K562 (cell line): ENCODE measurements around the gene DLK2. TPM values are rescaled to one million over a fixed set of nuclear protein-coding genes. Genes with fewer than 3 reads are reported as not detected.

Experiments
- ATAC-seq: fragments of 200-7000 bp; cut with Tn5 transposase; 3 replicates; pipeline ENCODE4 v1.9.1; 2020; ENCODE audit warnings: moderate library complexity
- BruUV-seq: library from RNA; stranded (reverse); fragments of 400-500 nt; replicated peaks from 2 replicates; lab custom pipeline; 2021; lab: Mats Ljungman, UMichigan
- CTCF ChIA-PET: fragments of 300-600 bp; formaldehyde crosslinking; extraction: SDS; loops from one replicate; lab custom pipeline; 2021; ENCODE audit warnings: low intra/inter-chr PET ratio; lab: Yijun Ruan, JAX
- POLR2A ChIA-PET: fragments of 300-600, 350-650 bp; sonication (Branson Sonifier 250); formaldehyde crosslinking; extraction: SDS; loops from one replicate; lab custom pipeline; 2021; ENCODE audit warnings: antibody characterized with exemption, inconsistent platforms; lab: Yijun Ruan, JAX
- DNase-seq, 4 experiments: peaks; one replicate each; pipeline versions ENCODE4 v3.0.0 to v3.0.0-alpha.2; 2011 to 2018; ENCODE audit warnings: low spot score in 3 of 4, mixed read lengths in 3 of 4; ENCODE audit errors: extremely low read depth in 1 of 4
- FAIRE-seq: peaks from 2 replicates; lab custom pipeline; 2011; peaks lifted over from hg19 to GRCh38; lab: Jason Lieb, UNC
- H2AFZ ChIP-seq: 2 replicates; pipeline ENCODE4 v1.6.0; 2011; ENCODE audit warnings: low read depth, low read length, control low read depth, inconsistent platforms
- H3K27ac ChIP-seq: fragments of 200-600 bp; 3 replicates; pipeline ENCODE4 v1.8.0; 2011; ENCODE audit warnings: low read depth, mild to moderate bottlenecking, control low read depth, inconsistent platforms, low read length, moderate library complexity, mixed read lengths; ENCODE audit errors: extremely low read depth
- H3K27me3 ChIP-seq, 2 experiments: fragments of 300-600 bp in 1 of 2; 2 replicates in 1 of 2; 3 replicates in 1 of 2; pipeline versions ENCODE4 v1.6.0 to v1.8.0; 2011; ENCODE audit warnings: inconsistent platforms in 2 of 2, low read length in 2 of 2, mild to moderate bottlenecking in 1 of 2, mixed read lengths in 1 of 2, moderate library complexity in 1 of 2; ENCODE audit not compliant: control insufficient read depth in 2 of 2, insufficient read depth in 2 of 2
- H3K36me3 ChIP-seq: fragments of 300-600 bp; 3 replicates; pipeline ENCODE4 v1.8.0; 2011; ENCODE audit warnings: mild to moderate bottlenecking, low read length, inconsistent platforms; ENCODE audit not compliant: control insufficient read depth, insufficient read depth
- H3K4me1 ChIP-seq, 2 experiments: fragments of 200-600 bp in 1 of 2; replicated peaks in 1 of 2; 2 replicates in 1 of 2; 3 replicates in 1 of 2; pipeline versions ENCODE4 v1.5.1 to v1.8.0; 2011; ENCODE audit warnings: inconsistent platforms in 2 of 2, low read length in 2 of 2, mild to moderate bottlenecking in 1 of 2, mixed read lengths in 1 of 2, moderate library complexity in 1 of 2; ENCODE audit not compliant: control insufficient read depth in 2 of 2, insufficient read depth in 2 of 2
- H3K4me2 ChIP-seq: 2 replicates; pipeline ENCODE4 v1.6.1; 2011; ENCODE audit warnings: low read length, control low read depth, inconsistent platforms, mixed read lengths; ENCODE audit not compliant: insufficient read depth
- H3K4me3 ChIP-seq: fragments of 200-600 bp; sonication (generic), shearing (Covaris generic); 2 replicates; pipeline ENCODE4 v1.5.1; 2016; ENCODE audit warnings: control low read depth, inconsistent platforms
- H3K79me2 ChIP-seq: fragments of 200-600 bp; 3 replicates; pipeline ENCODE4 v1.8.0; 2011; ENCODE audit warnings: low read length, inconsistent platforms; ENCODE audit not compliant: control insufficient read depth, insufficient read depth
- H3K9ac ChIP-seq, 2 experiments: 2 replicates each; pipeline versions ENCODE4 v1.6.0 to v1.6.1; 2011; ENCODE audit warnings: low read depth in 2 of 2, low read length in 2 of 2, control low read depth in 1 of 2, inconsistent platforms in 1 of 2, mild to moderate bottlenecking in 1 of 2, mixed read lengths in 1 of 2; ENCODE audit not compliant: insufficient read depth in 1 of 2
- H3K9me1 ChIP-seq: one replicate; pipeline ENCODE4 v1.6.0; 2011; ENCODE audit warnings: inconsistent platforms, mild to moderate bottlenecking, low read length, moderate library complexity; ENCODE audit not compliant: control insufficient read depth, insufficient read depth
- H3K9me3 ChIP-seq: replicated peaks from 2 replicates; pipeline ENCODE4 v1.5.1; 2011; ENCODE audit warnings: low read depth, low read length, inconsistent platforms; ENCODE audit not compliant: control insufficient read depth, insufficient read depth
- H4K20me1 ChIP-seq: replicated peaks from 2 replicates; pipeline ENCODE4 v1.6.1; 2011; ENCODE audit warnings: low read length, inconsistent platforms, mixed read lengths; ENCODE audit not compliant: control insufficient read depth, insufficient read depth
- CEBPZ ChIP-seq: fragments of 150-350 bp; IDR thresholded peaks from 2 replicates; pipeline ENCODE4 v1.6.1; 2014; ENCODE audit warnings: low read depth, mild to moderate bottlenecking, low read length, borderline replicate concordance
- DACH1 ChIP-seq: fragments of 450-650 bp; IDR thresholded peaks from 2 replicates; pipeline ENCODE4 v1.6.1; 2018; ENCODE audit not compliant: partially characterized antibody
- ID3 ChIP-seq, 2 experiments: fragments of 250-450 bp in 1 of 2; fragments of 450-650 bp in 1 of 2; sonication (Bioruptor Pico) in 1 of 2; IDR thresholded peaks; 2 replicates each; pipeline versions ENCODE4 v1.6.1 to v1.8.0; 2016 to 2021; ENCODE audit warnings: mild to moderate bottlenecking in 2 of 2, moderate library complexity in 2 of 2, missing compliant biosample characterization in 1 of 2, missing genetic modification characterization in 1 of 2
- MYC ChIP-seq, 2 experiments: fragments of 250-450 bp in 1 of 2; sonication (Bioruptor Pico) in 1 of 2; IDR thresholded peaks; 2 replicates each; pipeline versions ENCODE4 v1.5.1 to v1.6.1; 2012 to 2021; ENCODE audit warnings: low read depth in 2 of 2, borderline replicate concordance in 1 of 2, improper control_type of control experiment in 1 of 2, low read length in 1 of 2, mild to moderate bottlenecking in 1 of 2, moderate library complexity in 1 of 2
- NR1H2 ChIP-seq: sonication (generic); formaldehyde crosslinking; IDR thresholded peaks from 2 replicates; pipeline ENCODE4 v1.4.0; 2020; ENCODE audit warnings: mild to moderate bottlenecking, missing genetic modification reagents
- PREB ChIP-seq: sonication (generic); formaldehyde crosslinking; IDR thresholded peaks from 2 replicates; pipeline ENCODE4 v1.8.1; 2023; ENCODE audit warnings: mild to moderate bottlenecking, missing genetic modification reagents
- PTRF ChIP-seq: fragments of 450-650 bp; IDR thresholded peaks from 2 replicates; pipeline ENCODE4 v1.6.1; 2016; ENCODE audit warnings: mild to moderate bottlenecking, missing genetic modification characterization, missing compliant biosample characterization
- YBX1 ChIP-seq: fragments of 450-650 bp; IDR thresholded peaks from 2 replicates; pipeline ENCODE4 v1.7.1; 2016; ENCODE audit warnings: mild to moderate bottlenecking
- YY1 ChIP-seq, 3 experiments: IDR thresholded peaks; 2 replicates each; pipeline ENCODE4 v1.6.1; 2011; ENCODE audit warnings: low read length in 2 of 3, mild to moderate bottlenecking in 2 of 3, moderate library complexity in 2 of 3, borderline replicate concordance in 1 of 3, control low read depth in 1 of 3, low read depth in 1 of 3; ENCODE audit not compliant: insufficient read depth in 3 of 3, insufficient replicate concordance in 2 of 3, control insufficient read depth in 1 of 3, insufficient read length in 1 of 3; ENCODE audit errors: extremely low read depth in 1 of 3
- ZKSCAN8 ChIP-seq: fragments of 200-800 bp; sonication (Bioruptor generic); IDR thresholded peaks from 2 replicates; pipeline ENCODE4 v1.6.1; 2016; ENCODE audit warnings: missing genetic modification characterization, missing compliant biosample characterization
- ZNF124 ChIP-seq: sonication (generic); formaldehyde crosslinking; IDR thresholded peaks from 2 replicates; pipeline ENCODE4 v1.8.1; 2022; ENCODE audit warnings: missing genetic modification reagents
- ZNF282 ChIP-seq: sonication (generic); formaldehyde crosslinking; IDR thresholded peaks from 2 replicates; pipeline ENCODE4 v1.8.1; 2023; ENCODE audit warnings: missing genetic modification reagents
- ZNF780A ChIP-seq: fragments of 250-450 bp; sonication (Bioruptor Pico); IDR thresholded peaks from 2 replicates; pipeline ENCODE4 v1.5.0; 2021; ENCODE audit warnings: mild to moderate bottlenecking
- WGBS: fragments of 100-300 bp; shearing (Covaris generic); methylation state at CpG from one replicate; pipeline ENCODE4 v1.1.6; 2016; ENCODE audit warnings: low coverage, mixed read lengths; ENCODE audit not compliant: insufficient coverage; ENCODE audit errors: missing lambda C conversion rate; 5-methylcytosine and 5-hydroxymethylcytosine counted together
- in situ Hi-C: fragments of 300-500 bp; cut with MboI; formaldehyde crosslinking; loops from 4 replicates; pipeline ENCODE4 v1.15.0; 2018; ENCODE audit warnings: inconsistent platforms, mixed read lengths
- intact Hi-C: fragments of 100-400 bp; cut with micrococcal nuclease; formaldehyde crosslinking; loops from 2 replicates; pipeline ENCODE4 v1.14.2; 2022
- polyA plus RNA-seq, 8 experiments: library from polyadenylated mRNA; depleted of rRNA in 4 of 8; stranded (reverse) in 5 of 8; unstranded in 3 of 8; fragments of >200 nt; fragmentation: Nextera tagmentation in 2 of 8; fragmentation: Illumina TruSeq in 1 of 8; extraction: Ambion mirVana in 2 of 8; extraction: Trizol in 1 of 8; gene quantifications; 2 replicates each; pipeline versions ENCODE4 v1.2.1 to v1.2.3, GENCODE V29; 2011 to 2014; ENCODE audit warnings: inconsistent platforms in 1 of 8, missing spikeins in 1 of 8
- total RNA-seq, 7 experiments: library from RNA; depleted of rRNA in 6 of 7; stranded (reverse); fragments of >200 nt in 6 of 7; fragmentation: Illumina TruSeq in 2 of 7; extraction: Trizol in 2 of 7; gene quantifications; 2 replicates each; pipeline versions ENCODE4 v1.2.1 to v1.2.3, GENCODE V29; 2011 to 2021; ENCODE audit warnings: low replicate concordance in 1 of 7
- TF ChIP-seq, protein P1 (sequence below): fragments of 250-450 bp; sonication (Bioruptor Pico); IDR thresholded peaks from 2 replicates; pipeline ENCODE4 v1.4.0; 2020; ENCODE audit warnings: mild to moderate bottlenecking

Gene DLK2
- total and polyA plus RNA-seq, 9 of the 15 experiments (the other 6 are each of a cell fraction or from before 2014, with no cell fraction given): 0.11 to 0.53 (median 0.29) TPM; not detected in 3

- DNase-seq: no peak
- intact Hi-C loops: no loop called here
- peak overlapping the region in 1 of 2 experiments; percentile 55; a peak in 1 of 4 replicates for H3K9ac ChIP-seq
- ATAC-seq: no peak
- no peak overlapping the region for H3K27ac ChIP-seq
- ChIA-PET POLR2A (interaction anchor here (0.5 to 1.8 kb wide), 6 partner anchors 9 to 23 kb away, joined by 3 to 6 read pairs (median 4); no protein-coding TSS in a partner anchor), CTCF (no interaction called here)
- in situ Hi-C loops: no loop called here
- peaks cover 0 to 3% of the 10 kb centered on the region in 2 experiments; a peak in 1 of 5 replicates for H3K4me1 ChIP-seq
- H3K4me2 ChIP-seq: no peak overlapping the region
- no peaks in the 10 kb centered on the region for H3K9me3 ChIP-seq
- H3K9me1 ChIP-seq: no peaks in the 10 kb centered on the region
- H3K27me3 ChIP-seq: no peaks in the 10 kb centered on the region
- H2AFZ ChIP-seq: no peak overlapping the region
- H3K36me3 ChIP-seq: peaks cover 38% of the 10 kb centered on the region; the same call in 1 of the 3 replicates
- no peaks in the 10 kb centered on the region for H3K79me2 ChIP-seq
- no peak overlapping the region for H3K4me3 ChIP-seq
- no TSS peak for BruUV-seq
- H4K20me1 ChIP-seq: no peaks in the 10 kb centered on the region
- FAIRE-seq: no peak
- WGBS: 57% methylated on average over 3 of the region's 4 CpGs
- TF ChIP-seq ZKSCAN8 (CRISPR knock-in tag) (no peak), ID3 (CRISPR knock-in tag; IDR thresholded peaks at IDR 0.05) (no peak), ID3 (tag; IDR thresholded peaks at IDR 0.05) (no peak), ZNF282 (CRISPR knock-in tag) (no peak), CEBPZ (no peak), NR1H2 (CRISPR knock-in tag) (no peak), DACH1 (no peak), PREB (CRISPR knock-in tag) (no peak), ZNF780A (CRISPR knock-in tag) (no peak), YBX1 (no peak), ZNF124 (CRISPR knock-in tag) (no peak), PTRF (tag) (no peak), MYC (IDR thresholded peaks at IDR 0.05; ENCODE audit: low read depth, low read length) (no peak), MYC (CRISPR knock-in tag; IDR thresholded peaks at IDR 0.05; ENCODE audit: borderline replicate concordance, low read depth) (no peak), YY1 (IDR thresholded peaks at IDR 0.05; ENCODE audit: borderline replicate concordance in 1 of 3, control insufficient read depth in 1 of 3, extremely low read depth in 1 of 3, insufficient read depth in 3 of 3, insufficient read length in 1 of 3, insufficient replicate concordance in 2 of 3, low read depth in 1 of 3, low read length in 2 of 3) (no peak)
- TF ChIP-seq, protein P1, sequence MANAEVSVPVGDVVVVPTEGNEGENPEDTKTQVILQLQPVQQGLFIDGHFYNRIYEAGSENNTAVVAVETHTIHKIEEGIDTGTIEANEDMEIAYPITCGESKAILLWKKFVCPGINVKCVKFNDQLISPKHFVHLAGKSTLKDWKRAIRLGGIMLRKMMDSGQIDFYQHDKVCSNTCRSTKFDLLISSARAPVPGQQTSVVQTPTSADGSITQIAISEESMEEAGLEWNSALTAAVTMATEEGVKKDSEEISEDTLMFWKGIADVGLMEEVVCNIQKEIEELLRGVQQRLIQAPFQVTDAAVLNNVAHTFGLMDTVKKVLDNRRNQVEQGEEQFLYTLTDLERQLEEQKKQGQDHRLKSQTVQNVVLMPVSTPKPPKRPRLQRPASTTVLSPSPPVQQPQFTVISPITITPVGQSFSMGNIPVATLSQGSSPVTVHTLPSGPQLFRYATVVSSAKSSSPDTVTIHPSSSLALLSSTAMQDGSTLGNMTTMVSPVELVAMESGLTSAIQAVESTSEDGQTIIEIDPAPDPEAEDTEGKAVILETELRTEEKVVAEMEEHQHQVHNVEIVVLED (CRISPR knock-in tag): no peak
Measured at GRCh38 chr6:43448916-43449315, 6.4 kb downstream of the DLK2 start.
